CD4-positive, alpha-beta T cell treated with Interferon gamma for 1 hour (primary cell): Measurements from ENCODE around the gene RIPOR1.
A peak's percentile ranks its signal among the peaks of the same experiment; 100 is the strongest.

ENCODE experiments used
- DNase-seq: peaks from one replicate; pipeline ENCODE4 v3.0.0-alpha.2; 2020

RIPOR1 gene

GRCh38 chr16:67540756-67541155 is 12.1 kb downstream of the RIPOR1 start:
- no peak for DNase-seq

- DNase-seq: no peak
Observed at GRCh38 chr16:67541391-67542263, 13.0 kb downstream of the RIPOR1 start.

GRCh38 chr16:67542464-67542863 is 13.8 kb downstream of the RIPOR1 start:
- DNase-seq: peak; percentile 90

- DNase-seq: no peak
Observed at GRCh38 chr16:67543036-67543435, 14.4 kb downstream of the RIPOR1 start.

GRCh38 chr16:67543582-67543981 is 15.0 kb downstream of the RIPOR1 start:
- DNase-seq: no peak

GRCh38 chr16:67544329-67544841 is 15.8 kb downstream of the RIPOR1 start:
- no peak for DNase-seq

- no peak for DNase-seq
Observed at GRCh38 chr16:67544844-67545664, 16.4 kb downstream of the RIPOR1 start.

- no peak for DNase-seq
Observed at GRCh38 chr16:67545665-67546024, 17.0 kb downstream of the RIPOR1 start.

GRCh38 chr16:67546091-67546501 is 17.5 kb downstream of the RIPOR1 start:
- no peak for DNase-seq

- peak; percentile 74 for DNase-seq
Observed at GRCh38 chr16:67546761-67547422, 18.3 kb downstream of the RIPOR1 start.

- peak; percentile 78 for DNase-seq
Observed at GRCh38 chr16:67547423-67548264, 19.0 kb downstream of the RIPOR1 start.

GRCh38 chr16:67548265-67549126 is 19.9 kb downstream of the RIPOR1 start:
- no peak for DNase-seq

- DNase-seq: no peak
Observed at GRCh38 chr16:67549240-67549639, 20.6 kb downstream of the RIPOR1 start.

GRCh38 chr16:67549936-67550335 is 21.3 kb downstream of the RIPOR1 start:
- no peak for DNase-seq

- no peak for DNase-seq
Observed at GRCh38 chr16:67551091-67551490, 22.5 kb downstream of the RIPOR1 start.

- DNase-seq: no peak
Observed at GRCh38 chr16:67551972-67552371, 23.3 kb downstream of the RIPOR1 start.

GRCh38 chr16:67552476-67552875 is 23.8 kb downstream of the RIPOR1 start:
- DNase-seq: no peak

GRCh38 chr16:67555795-67556212 is 27.2 kb downstream of the RIPOR1 start:
- DNase-seq: no peak

- DNase-seq: no peak
Observed at GRCh38 chr16:67558859-67559258, 30.2 kb downstream of the RIPOR1 start.

GRCh38 chr16:67560827-67561342 is 32.3 kb downstream of the RIPOR1 start:
- no peak for DNase-seq

- no peak for DNase-seq
Observed at GRCh38 chr16:67561501-67561823, 32.8 kb downstream of the RIPOR1 start.
